Anterior cingulate cortex (tissue), 58 donors: Measurements from ENCODE around the gene C9orf152.
"Not testable (repeated sequence)": the region's sequence is repeated elsewhere in the genome, so short reads cannot be mapped to it uniquely, and the experiment has no call there.

Experiments
- DNase-seq, 58 donors: peaks; one replicate each; lab custom pipeline; 2025; lab: John Stamatoyannopoulos, UW

The C9orf152 gene

DNA sequence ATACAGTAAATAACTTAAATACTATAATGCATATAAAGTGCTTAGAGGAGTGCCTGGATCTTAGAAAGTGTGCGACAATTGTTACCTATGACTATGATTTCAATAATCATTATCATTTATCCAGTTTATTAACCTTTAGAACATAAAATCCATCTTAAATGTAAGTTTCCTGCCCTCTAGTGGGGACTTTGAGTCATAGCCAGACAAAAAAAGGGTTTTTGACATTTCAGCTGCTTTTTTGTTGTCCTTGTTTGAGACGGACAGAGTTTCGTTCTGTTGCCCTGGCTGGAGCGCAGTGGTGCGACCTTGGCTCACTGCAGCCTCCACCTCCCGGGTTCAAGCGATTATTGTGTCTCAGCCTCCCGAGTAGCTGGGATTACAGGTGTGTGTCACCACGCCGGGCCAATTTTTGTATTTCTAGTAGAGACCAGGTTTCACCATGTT is 9.7 kb upstream of the C9orf152 start:
- DNase-seq = peak in 1 of 58 donors; percentile 2

DNA sequence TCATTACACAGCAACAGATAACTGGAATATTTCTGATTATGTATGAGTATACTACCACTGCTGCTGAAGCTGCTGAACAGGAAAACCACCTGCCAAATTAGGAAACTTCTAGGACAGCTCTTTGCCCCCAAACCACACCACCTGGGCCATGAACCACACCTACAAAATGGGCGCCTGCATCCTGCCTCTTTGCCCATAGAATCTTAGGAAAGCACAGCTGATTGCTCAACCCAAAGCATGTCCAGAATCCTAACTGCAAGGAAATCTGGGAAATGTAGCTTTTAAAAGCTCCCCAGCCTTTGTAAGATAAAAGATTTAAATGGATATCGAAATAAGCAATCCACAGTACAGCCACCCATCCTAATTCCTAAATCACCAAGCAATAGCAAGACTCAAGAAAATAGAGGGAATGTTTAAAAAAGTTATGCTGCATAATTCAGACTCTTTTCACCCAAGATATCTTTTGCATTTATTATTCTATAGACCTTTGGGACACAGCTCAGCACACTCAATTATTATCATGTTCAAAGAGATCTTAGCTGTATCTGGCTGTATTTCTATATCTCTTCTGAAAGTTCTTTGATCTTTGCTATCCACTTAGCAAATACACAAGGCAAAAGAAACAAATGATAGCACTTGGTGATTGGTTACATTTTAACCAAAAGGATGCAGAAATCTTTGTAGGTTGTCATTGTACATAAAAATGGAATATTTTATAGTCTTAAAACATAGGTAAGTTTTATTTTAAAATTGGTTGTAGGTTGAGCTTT is 6.8 kb upstream of the C9orf152 start:
- DNase-seq = no peak

DNA sequence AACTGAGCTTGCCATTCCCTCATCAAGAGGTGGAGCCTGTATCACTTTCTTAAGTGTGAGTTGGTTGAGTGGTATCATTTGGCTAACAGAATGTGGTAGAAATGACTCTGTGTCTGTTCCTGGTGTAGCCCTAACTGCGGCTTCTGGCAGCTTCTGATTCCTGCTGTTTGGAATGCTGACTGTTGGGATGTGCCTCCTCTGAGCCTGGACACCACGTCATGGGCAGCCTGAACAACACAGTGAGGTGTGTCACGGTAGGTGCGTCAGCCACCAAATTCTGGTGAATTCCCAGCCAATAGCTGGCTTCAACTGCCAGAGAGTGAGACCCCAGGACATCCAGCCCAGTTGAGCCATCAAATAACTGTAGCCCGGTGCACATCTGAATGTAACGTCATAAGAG is 6.1 kb upstream of the C9orf152 start:
- no peak for DNase-seq

DNA sequence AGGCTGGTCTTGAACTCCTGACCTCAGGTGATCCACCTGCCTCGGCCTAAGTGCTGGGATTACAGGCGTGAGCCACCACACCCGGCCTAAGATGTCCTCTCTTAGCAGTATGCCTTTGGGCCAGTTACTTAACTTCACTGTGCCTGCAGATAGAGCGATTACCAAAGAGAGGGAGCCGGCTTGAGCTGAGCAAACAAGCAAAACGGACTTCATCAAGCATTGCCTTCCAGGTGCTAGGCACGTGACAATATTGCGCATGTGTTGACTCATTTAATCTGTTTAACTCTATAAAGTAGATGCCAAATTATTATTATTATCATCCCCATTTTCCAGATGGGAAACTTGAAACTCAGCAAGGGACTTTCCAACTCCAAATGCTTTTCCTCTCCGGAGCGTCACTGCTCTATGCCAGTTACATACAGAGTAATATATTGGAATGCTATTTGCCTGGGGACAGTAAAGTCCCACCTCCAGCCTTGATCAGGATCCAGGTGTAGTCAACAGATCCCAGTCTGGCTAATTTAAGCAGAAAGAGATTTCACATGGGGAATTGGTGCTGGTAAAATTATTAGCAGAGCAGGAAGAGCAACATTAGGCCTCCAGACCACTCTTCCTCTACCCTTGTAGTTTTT is 5.6 kb upstream of the C9orf152 start:
- DNase-seq = no peak

DNA sequence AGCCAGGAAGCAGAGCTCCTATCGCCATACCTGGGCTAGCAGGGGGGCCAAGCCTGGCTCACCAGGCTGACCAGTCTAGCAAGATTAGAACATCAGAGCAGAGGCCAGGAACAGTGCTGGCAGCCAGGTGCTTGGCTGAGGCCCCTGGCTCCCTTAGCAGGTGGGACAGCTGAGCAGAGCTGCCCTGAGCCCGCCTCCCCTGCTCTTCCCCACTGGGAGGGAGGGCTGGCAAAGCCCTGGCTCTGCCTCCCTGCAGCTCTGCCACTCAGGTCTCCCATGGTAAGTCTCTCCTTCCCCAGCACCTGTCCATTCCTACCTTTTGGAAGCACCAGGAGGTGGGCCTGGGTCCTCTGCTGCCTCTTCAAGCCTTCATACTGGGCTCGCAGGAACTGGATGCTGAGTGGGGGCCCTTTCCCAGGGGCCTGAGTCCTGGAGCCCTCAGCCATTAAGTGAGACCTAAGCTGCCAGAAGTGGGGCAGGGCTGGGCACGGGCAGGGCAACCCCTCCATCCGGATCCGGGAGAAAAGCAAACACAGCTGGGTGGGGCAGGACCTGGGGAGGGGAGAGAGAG is 803 bp downstream of the C9orf152 start:
- DNase-seq = no peak

DNA sequence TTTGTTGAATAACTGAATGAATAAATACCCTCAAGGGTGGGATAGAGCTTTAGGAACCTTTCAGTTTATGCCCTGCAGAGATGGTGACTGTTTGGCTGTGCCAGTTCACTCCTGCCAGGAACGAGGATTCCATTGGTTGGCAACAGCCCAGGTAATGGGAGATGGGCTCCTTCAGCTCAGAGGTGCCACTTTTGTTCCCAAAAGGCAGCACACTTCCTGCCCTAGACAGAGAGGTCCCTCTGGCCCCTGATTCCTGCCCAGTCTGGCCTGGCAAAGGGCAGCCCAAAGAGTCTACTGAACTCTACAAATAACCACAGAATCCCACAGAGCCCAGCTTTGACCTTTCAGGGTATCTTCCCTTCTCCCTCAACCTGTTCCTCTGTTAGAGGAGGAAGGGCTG is 1.6 kb downstream of the C9orf152 start:
- DNase-seq = no peak

DNA sequence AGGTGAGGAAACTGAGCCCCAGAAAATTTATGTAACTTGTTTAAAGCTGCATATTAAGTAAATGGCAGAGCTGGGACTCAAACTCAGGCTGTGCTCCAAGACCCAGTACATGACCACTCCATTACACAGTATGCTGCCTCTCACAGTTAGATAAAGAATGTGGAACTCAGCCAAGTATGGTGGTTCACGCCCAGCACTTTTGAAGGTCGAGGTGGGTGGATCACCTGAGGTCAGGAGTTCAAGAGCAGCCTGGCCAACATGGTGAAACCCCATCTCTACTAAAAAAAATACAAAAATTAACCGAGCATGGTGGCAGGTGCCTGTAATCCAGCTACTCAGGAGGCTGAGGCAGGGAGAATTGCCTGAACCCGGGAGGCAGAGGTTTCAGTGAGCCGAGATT is 2.3 kb downstream of the C9orf152 start:
- not testable (repeated sequence) for DNase-seq

DNA sequence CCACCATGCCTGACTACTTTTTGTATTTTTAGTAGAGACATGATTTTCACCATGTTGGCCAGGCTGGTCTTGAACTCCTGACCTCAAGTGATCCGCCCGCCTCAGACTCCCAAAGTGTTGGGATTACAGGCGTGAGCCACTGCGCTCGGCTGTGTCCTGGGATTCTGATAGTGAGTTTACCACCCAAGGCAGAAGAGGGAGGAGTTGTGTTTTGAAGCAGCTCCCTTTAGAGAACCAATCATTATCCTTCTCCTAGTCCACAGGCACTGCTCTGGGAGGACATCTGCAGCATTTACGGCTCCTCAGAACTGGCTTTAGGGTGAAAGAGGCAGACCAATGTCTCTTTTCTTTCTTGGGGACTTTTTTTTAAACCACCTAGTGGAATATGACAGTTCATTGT is 5.7 kb downstream of the C9orf152 start:
- no peak for DNase-seq

DNA sequence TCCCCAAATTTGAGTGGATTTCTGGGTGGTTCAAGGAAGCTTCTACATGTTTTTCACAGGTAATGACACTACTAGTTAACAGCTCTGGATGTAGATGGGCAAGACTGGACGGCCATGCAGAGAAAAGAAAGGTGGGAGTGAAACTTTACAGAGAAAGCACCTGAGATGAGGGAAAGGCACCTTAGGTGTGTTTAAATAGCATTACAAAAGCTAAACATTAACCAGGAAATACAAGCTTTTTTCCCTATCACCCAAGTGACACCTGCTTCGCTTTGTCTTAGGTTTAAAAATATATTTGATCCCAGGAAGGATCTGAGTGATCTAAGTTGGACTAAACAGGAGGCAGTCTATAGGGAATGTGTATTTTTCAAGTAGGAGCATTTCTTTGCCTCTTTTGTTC is 8.3 kb downstream of the C9orf152 start:
- no peak for DNase-seq

DNA sequence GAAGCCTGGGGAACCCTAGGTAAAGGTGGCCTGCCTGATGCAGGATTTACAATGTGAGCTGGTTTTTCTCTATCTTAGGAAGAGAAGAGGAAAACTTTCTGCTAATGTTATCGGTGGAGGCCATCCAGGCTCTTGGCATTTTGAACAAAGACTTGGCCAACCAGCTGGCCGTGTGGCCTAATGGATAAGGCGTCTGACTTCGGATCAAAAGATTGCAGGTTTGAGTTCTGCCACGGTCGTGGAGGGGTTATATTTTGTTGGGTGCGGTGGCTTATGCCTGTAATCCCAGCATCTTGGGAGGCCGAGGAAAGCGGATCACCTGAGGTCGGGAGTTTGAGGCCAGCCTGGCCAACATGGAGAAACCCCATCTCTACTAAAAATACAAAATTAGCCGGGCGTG is 9.6 kb downstream of the C9orf152 start:
- no peak for DNase-seq

DNA sequence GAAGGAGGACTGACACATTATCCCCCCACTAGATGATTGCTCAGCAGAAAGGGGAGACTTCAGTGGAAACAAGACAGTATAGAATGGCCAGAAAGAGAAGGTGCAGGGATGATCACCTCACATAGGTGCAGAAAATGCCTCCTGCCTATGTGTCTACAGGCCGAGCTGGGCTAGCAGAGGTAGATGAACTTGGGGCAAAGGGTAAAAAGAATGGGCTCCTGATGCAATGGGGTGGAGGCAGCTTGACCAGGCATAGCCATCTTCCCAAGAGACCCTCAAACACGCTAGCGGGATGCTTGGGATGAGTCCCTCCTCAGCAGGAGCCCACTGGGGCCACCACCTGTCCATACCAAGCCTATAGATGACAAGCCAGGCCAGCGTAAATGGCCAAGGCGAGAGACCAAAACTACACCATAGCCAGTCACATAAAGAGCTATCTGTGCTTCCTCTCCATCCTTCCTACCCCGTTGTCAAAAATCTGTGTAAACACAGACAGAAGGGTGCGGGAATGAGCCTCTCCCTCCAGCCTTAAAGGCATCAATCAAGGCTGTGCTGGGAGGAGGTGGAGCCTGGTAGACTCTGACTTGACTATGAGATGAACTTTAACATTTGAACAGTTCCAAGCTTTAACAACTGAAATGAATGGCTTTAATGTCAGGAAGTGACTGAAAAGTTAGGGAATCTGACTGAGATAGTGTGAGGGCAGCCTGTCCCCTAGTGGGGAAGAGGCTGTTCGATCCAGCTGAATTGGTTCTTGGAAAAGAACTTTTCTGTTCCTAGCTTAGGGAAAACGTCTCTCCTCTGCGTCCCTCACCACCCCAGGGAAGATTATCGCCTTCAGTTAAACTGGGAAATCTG is 10.4 kb downstream of the C9orf152 start:
- no peak for DNase-seq

DNA sequence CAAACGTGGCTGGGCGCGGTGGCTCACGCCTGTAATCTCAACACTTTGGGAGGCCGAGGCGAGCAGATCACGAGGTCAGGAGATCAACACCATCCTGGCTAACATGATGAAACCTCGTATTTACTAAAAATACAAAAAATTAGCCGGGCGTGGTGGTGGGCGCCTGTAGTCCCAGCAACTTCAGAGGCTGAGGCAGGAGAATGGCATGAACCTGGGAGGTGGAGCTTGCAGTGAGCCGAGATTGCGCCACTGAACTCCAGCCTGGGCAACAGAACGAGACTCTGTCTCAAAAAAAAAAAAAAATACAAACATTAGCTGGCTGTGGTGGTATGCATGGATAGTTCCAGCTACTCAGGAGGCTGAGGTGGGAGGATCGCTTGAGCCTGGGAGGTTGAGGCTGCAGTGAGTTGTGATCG is 11.9 kb downstream of the C9orf152 start:
- DNase-seq = not testable (repeated sequence)

DNA sequence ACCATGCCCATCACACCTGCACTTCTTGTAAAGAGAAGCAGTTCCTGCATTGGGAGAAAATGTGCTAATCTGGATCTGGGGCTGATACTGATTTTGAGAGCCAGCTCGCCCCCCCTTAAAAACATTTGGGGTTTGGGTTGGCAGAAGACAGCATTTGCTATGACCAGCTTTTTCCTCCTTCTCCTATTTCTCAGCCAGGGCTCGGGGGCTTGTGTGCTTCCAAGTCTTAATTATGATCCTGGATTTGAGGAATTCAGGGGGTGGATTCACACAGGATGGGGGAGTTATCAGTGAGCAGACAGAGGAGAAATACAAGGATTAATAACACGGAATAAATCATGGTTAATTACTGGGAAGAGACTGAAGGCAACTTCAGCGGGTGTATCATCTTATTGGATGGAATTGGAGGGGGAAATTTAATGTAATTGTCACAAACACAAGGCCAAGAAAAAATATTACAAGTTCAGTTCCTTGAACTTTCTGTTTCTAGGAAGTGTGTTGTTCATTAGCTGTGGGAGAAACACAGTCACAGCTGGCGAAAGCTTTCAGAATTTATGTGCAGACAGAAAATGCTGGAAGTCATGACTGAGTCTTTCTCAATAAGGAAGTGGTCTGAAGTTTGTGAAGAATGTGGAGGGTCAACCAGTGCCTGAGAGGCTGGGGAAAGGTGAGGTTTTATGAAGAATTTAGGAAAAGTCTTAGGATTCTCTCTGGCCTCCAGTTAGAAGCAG is 15.3 kb downstream of the C9orf152 start:
- DNase-seq = no peak

DNA sequence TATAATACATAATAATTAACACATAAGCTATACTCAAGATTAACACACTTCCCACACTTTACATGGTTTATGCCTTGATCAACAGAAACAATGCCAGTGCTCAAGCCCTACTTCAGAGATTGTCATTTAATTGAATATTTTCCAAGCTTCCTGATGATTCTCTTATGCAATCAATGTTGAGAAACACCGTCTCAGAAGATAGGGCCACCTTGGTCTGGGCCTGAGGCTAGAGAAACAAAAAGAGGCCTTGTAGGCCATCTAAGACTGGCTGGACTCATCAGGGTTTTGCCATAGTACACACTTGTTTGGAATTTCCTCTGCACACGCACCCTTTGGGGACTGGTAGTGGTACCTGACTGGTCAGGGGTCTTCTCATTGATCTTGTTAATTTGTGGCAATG is 16.3 kb downstream of the C9orf152 start:
- DNase-seq = no peak

DNA sequence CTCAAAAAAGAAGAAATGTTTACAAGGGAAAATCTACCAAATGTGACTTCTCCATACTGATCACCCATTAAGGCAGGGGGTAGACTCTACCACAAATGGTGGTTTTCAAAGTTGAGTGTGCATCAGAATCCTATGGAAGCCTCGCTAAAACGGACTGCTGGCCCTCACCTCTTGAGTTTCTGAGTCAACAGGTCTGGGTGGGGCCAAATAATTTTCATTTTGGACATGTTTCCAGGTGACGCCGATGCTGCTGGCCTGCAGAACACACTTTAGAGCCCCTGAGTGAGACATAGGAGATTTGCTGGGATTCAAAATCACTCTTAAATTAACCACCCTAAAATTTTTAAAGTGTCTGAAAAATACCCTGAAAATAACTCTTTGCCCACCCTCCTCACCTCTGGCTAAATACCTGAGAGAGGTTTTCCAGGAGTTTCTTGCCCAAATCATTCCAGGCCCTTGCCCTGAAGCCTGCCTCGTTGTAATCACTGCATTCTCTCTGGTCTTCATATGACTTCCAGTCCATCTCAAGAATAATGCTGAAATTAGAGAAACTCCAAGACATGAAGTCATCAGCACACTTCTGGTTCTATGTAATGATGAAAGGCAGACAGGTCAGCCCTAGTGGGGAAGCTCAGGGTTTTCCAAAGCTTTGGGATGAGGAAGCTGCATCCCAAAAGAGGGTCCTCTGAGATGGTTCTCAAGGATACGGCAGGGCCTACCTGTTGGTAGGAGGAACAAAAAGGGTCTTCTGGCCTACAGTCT is 18.2 kb downstream of the C9orf152 start:
- DNase-seq = no peak

DNA sequence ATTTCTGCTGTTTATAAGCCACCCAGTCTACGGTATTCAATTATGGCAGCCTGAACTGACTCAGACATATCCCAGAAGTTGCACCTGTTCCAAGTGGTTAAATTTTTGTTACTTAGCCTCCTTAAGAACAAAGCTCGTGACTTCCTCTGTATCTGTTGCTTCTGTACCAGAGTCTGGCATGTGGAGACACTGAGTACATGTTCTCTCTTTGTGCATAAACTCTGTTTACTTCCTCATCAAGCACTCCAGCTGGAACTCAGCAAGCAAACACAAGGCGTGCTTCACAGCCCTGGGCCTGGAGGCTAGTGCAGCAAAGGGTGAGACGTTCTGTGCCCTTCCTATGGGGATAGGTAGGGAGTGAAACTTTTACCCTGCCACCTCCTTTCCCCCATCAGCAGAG is 19.0 kb downstream of the C9orf152 start:
- peak in 19 of 58 donors; percentile 2 to 80 (median 7) for DNase-seq

DNA sequence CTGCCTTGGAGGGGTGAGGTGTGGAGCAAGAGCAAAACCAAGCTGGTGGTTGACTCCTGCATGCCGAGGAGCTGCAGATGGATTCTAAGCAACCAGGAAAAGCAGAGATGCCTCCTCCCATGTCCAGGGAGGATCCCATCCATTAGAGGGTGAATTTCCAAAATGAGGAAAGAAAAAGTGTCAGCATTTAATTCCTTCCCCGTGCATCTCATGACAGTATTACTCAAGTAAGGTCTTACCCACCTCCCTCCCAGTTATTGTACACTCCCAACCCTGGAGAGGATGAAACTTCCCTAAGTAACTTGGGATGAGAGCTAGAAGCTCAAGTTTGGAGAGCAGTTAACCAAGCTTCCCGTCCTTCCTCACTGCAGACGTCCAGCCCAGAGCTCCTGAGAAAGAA is 19.9 kb downstream of the C9orf152 start:
- DNase-seq = no peak

DNA sequence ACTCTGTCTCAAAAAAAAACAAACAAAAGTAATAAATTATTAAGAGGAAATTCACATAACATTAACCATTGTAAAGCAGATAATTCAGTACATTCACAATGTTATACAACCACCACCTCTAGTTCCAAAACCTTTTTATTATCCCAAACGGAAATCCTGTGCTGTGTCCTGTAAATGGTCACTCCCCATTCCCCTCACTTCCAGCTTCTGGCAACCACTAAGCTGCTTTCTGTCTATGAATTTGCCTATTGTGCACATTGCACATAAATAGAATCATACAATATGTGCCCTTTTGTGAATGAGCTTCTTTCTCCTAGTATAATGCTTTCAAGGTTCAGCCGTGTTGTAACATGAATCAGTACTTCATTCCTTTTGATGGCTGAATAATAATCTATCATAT is 20.8 kb downstream of the C9orf152 start:
- peak in 2 of 58 donors; percentile 7 to 14 for DNase-seq

DNA sequence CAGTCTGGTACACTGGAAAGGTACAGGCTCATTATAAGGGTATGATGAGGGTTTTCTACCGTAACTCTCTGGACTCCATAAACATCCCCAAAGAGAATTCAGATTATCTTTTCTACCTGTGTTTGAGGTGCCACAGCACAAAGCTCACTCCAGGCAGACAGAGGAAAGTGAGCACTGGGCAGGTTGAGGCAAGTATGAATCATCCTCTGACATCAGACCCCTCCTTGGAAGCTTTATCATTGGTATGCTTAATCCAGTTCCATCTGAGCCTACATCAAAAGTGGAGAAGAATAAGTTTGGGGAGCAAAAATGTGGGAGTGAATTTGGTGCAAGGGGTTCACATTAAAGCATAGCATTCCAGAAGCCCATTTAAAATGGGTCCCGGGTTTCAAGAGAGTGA is 21.7 kb downstream of the C9orf152 start:
- DNase-seq = no peak
